SK-N-SH (cell line): ENCODE measurements around the gene ERC2.

ENCODE experiments used
- CHD2 ChIP-seq: fragments of 150-350 bp; IDR thresholded peaks from 2 replicates; pipeline ENCODE4 v1.6.1; 2018; ENCODE audit warnings: low read length; ENCODE audit not compliant: partially characterized antibody
- CTCF ChIP-seq: fragments of 200-600 bp; sonication (generic); IDR thresholded peaks from 2 replicates; pipeline ENCODE4 v1.6.1; 2017; ENCODE audit warnings: antibody characterized with exemption, mild to moderate bottlenecking, moderate library complexity
- EZH2phosphoT487 ChIP-seq: fragments of 200-600 bp; sonication (generic); IDR thresholded peaks from 2 replicates; pipeline ENCODE4 v1.6.1; 2017; ENCODE audit warnings: low read depth, mixed run types, mild to moderate bottlenecking, antibody characterized with exemption, moderate library complexity, borderline replicate concordance
- MAX ChIP-seq: IDR thresholded peaks from 2 replicates; pipeline ENCODE4 v1.4.0; 2012; ENCODE audit warnings: low read depth
- NRF1 ChIP-seq: IDR thresholded peaks from 2 replicates; pipeline ENCODE4 v1.6.1; 2012; ENCODE audit warnings: low read depth, mild to moderate bottlenecking, low read length
- POLR2AphosphoS5 ChIP-seq: IDR thresholded peaks from 2 replicates; pipeline ENCODE4 v1.6.1; 2012; ENCODE audit warnings: low read depth, low read length
- RCOR1 ChIP-seq: fragments of 150-350 bp; IDR thresholded peaks from 2 replicates; pipeline ENCODE4 v1.6.1; 2017; ENCODE audit warnings: antibody characterized with exemption, low read length
- SIN3A ChIP-seq: IDR thresholded peaks from 2 replicates; pipeline ENCODE4 v1.6.1; 2012; ENCODE audit warnings: low read depth, mild to moderate bottlenecking, low read length, moderate library complexity, borderline replicate concordance
- TF ChIP-seq, protein P1 (sequence below): fragments of 150-350 bp; IDR thresholded peaks from 2 replicates; pipeline ENCODE4 v1.6.1; 2016; ENCODE audit warnings: mild to moderate bottlenecking, low read depth, low read length

- TF ChIP-seq CTCF (no peak), NRF1 (no peak), MAX (no peak), EZH2phosphoT487 (no peak), POLR2AphosphoS5 (no peak), RCOR1 (no peak), CHD2 (no peak), SIN3A (no peak)
- TF ChIP-seq, protein P1, sequence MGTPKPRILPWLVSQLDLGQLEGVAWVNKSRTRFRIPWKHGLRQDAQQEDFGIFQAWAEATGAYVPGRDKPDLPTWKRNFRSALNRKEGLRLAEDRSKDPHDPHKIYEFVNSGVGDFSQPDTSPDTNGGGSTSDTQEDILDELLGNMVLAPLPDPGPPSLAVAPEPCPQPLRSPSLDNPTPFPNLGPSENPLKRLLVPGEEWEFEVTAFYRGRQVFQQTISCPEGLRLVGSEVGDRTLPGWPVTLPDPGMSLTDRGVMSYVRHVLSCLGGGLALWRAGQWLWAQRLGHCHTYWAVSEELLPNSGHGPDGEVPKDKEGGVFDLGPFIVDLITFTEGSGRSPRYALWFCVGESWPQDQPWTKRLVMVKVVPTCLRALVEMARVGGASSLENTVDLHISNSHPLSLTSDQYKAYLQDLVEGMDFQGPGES, result no peak
These were observed 85.2 kb downstream of the ERC2 start for GRCh38 chr3:56383092-56383491.
